SK-N-MC (cell line): ENCODE results near the gene DIP2C.
"Not testable (repeated sequence)": the region's sequence is repeated elsewhere in the genome, so short reads cannot be mapped to it uniquely, and the experiment has no call there.

Experiments used
- EZH2 ChIP-seq: fragments of 200-600 bp; sonication (generic); IDR thresholded peaks from one replicate; pipeline ENCODE4 v1.6.1; 2017; ENCODE audit warnings: antibody characterized with exemption
- FOXP2 ChIP-seq: optimal IDR thresholded peaks from 2 replicates; pipeline ENCODE3; 2011; ENCODE audit warnings: mild to moderate bottlenecking, moderate library complexity; ENCODE audit not compliant: insufficient read depth; ENCODE audit errors: extremely low read length, control extremely low read depth
- POLR2AphosphoS5 ChIP-seq: IDR thresholded peaks from 2 replicates; pipeline ENCODE4 v1.6.1; 2012; ENCODE audit warnings: mild to moderate bottlenecking, low read depth, low read length, borderline replicate concordance

GRCh38 chr10:265816-266588 lies 423.5 kb downstream of the DIP2C start:
- TF ChIP-seq EZH2, POLR2AphosphoS5, FOXP2: not testable (repeated sequence)
